ENCODE data around the gene UFM1. TPM values are rescaled to one million over a fixed set of nuclear protein-coding genes. Genes with fewer than 3 reads are reported as not detected.

Gene UFM1
- total and polyA plus RNA-seq, 2 donors (not counting 1 experiment from before 2014, with no cell fraction given), result 83.6 to 98.3 TPM

DNA sequence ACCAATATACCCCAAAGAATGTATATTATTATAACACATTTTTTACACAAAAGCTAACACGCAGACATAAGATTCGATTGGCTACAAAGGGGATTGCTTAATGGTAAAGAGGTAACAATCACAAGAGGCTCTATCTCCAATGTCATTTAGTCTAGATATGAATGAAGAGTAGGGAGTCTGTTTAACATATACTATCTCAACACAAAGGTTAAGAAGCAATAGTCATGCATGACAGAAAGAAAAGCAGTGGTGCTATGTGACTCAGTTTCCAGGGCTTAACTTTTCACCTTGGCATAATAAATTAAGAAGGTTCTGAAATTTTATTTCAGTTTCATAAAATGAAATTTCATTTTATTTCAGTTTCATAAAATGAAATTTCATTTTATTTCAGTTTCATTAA, 33.3 kb downstream of the UFM1 start:
- H3K27me3 ChIP-seq (ENCODE audit: control insufficient read depth, insufficient read depth, low read length), result no peaks in the 10 kb centered on the region
- H3K36me3 ChIP-seq (ENCODE audit: control insufficient read depth, insufficient read depth, low read length), result no peaks in the 10 kb centered on the region
- no peaks in the 10 kb centered on the region for H3K79me2 ChIP-seq (ENCODE audit: control insufficient read depth, insufficient read depth, low read length)
- TF ChIP-seq, protein P1, sequence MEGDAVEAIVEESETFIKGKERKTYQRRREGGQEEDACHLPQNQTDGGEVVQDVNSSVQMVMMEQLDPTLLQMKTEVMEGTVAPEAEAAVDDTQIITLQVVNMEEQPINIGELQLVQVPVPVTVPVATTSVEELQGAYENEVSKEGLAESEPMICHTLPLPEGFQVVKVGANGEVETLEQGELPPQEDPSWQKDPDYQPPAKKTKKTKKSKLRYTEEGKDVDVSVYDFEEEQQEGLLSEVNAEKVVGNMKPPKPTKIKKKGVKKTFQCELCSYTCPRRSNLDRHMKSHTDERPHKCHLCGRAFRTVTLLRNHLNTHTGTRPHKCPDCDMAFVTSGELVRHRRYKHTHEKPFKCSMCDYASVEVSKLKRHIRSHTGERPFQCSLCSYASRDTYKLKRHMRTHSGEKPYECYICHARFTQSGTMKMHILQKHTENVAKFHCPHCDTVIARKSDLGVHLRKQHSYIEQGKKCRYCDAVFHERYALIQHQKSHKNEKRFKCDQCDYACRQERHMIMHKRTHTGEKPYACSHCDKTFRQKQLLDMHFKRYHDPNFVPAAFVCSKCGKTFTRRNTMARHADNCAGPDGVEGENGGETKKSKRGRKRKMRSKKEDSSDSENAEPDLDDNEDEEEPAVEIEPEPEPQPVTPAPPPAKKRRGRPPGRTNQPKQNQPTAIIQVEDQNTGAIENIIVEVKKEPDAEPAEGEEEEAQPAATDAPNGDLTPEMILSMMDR (conservative IDR thresholded peaks at IDR 0.05 in 1 of 2, IDR thresholded peaks at IDR 0.05 in 1 of 2; ENCODE audit: low read depth in 1 of 2, low read length in 2 of 2), result no peak
- no peak for TF ChIP-seq EZH2 (IDR thresholded peaks at IDR 0.05; ENCODE audit: low read length, missing control alignments)
- H2AFZ ChIP-seq (ENCODE audit: low read length), result no peak overlapping the region
- no peaks in the 10 kb centered on the region for H3K4me1 ChIP-seq (ENCODE audit: control insufficient read depth, extremely low read depth, insufficient read depth, low read length)
- H4K20me1 ChIP-seq (ENCODE audit: control insufficient read depth, extremely low read depth, insufficient read depth, low read length), result no peaks in the 10 kb centered on the region
- no peak overlapping the region for H3K4me2 ChIP-seq (ENCODE audit: extremely low read depth, insufficient read depth, low read length)
- H3K27ac ChIP-seq (ENCODE audit: insufficient read depth, low read length), result no peak overlapping the region
- no peak overlapping the region for H3K4me3 ChIP-seq (replicated peaks in 1 of 4; ENCODE audit: control extremely low read depth in 1 of 4, insufficient read depth in 1 of 4, low read depth in 3 of 4, low read length in 4 of 4)
- no peaks in the 10 kb centered on the region for H3K9me3 ChIP-seq (ENCODE audit: control insufficient read depth, insufficient read depth, low read depth, low read length)
- no peak for DNase-seq (ENCODE audit: low read depth in 2 of 2)
- H3K9ac ChIP-seq (ENCODE audit: insufficient read depth, low read length), result no peak overlapping the region

- Histone ChIP-seq H3K4me3 (replicated peaks in 1 of 4; ENCODE audit: control extremely low read depth in 1 of 4, insufficient read depth in 1 of 4, low read depth in 3 of 4, low read length in 4 of 4) (no peak overlapping the region), H3K27ac (ENCODE audit: insufficient read depth, low read length) (no peak overlapping the region)
- TF ChIP-seq, protein P1 (conservative IDR thresholded peaks at IDR 0.05 in 1 of 2, IDR thresholded peaks at IDR 0.05 in 1 of 2; ENCODE audit: low read depth in 1 of 2, low read length in 2 of 2), result no peak
- no peak for TF ChIP-seq EZH2 (IDR thresholded peaks at IDR 0.05; ENCODE audit: low read length, missing control alignments)
Observed at GRCh38 chr13:38384171-38384570, 34.5 kb downstream of the UFM1 start.

GRCh38 chr13:38385153-38385891, 35.7 kb downstream of the UFM1 start:
- H3K9ac ChIP-seq (ENCODE audit: insufficient read depth, low read length), result no peak overlapping the region
- no peaks in the 10 kb centered on the region for H3K27me3 ChIP-seq (ENCODE audit: control insufficient read depth, insufficient read depth, low read length)
- H3K4me3 ChIP-seq (replicated peaks in 1 of 4; ENCODE audit: control extremely low read depth in 1 of 4, insufficient read depth in 1 of 4, low read depth in 3 of 4, low read length in 4 of 4), result no peak overlapping the region
- no peaks in the 10 kb centered on the region for H3K36me3 ChIP-seq (ENCODE audit: control insufficient read depth, insufficient read depth, low read length)
- H3K4me1 ChIP-seq (ENCODE audit: control insufficient read depth, extremely low read depth, insufficient read depth, low read length), result no peaks in the 10 kb centered on the region
- H3K79me2 ChIP-seq (ENCODE audit: control insufficient read depth, insufficient read depth, low read length), result no peaks in the 10 kb centered on the region
- no peak for DNase-seq (ENCODE audit: low read depth in 2 of 2)
- H2AFZ ChIP-seq (ENCODE audit: low read length), result peak overlapping the region; percentile 9
- no peak overlapping the region for H3K4me2 ChIP-seq (ENCODE audit: extremely low read depth, insufficient read depth, low read length)
- H3K27ac ChIP-seq (ENCODE audit: insufficient read depth, low read length), result no peak overlapping the region
- TF ChIP-seq, protein P1 (conservative IDR thresholded peaks at IDR 0.05 in 1 of 2, IDR thresholded peaks at IDR 0.05 in 1 of 2; ENCODE audit: low read depth in 1 of 2, low read length in 2 of 2), result no peak
- TF ChIP-seq EZH2 (IDR thresholded peaks at IDR 0.05; ENCODE audit: low read length, missing control alignments), result no peak
- H3K9me3 ChIP-seq (ENCODE audit: control insufficient read depth, insufficient read depth, low read depth, low read length), result no peaks in the 10 kb centered on the region
- H4K20me1 ChIP-seq (ENCODE audit: control insufficient read depth, extremely low read depth, insufficient read depth, low read length), result no peaks in the 10 kb centered on the region

More at GRCh38 chr13:38384171-38384570, 34.5 kb downstream of the UFM1 start:
- H3K27me3 ChIP-seq (ENCODE audit: control insufficient read depth, insufficient read depth, low read length), result no peaks in the 10 kb centered on the region
- H3K79me2 ChIP-seq (ENCODE audit: control insufficient read depth, insufficient read depth, low read length), result no peaks in the 10 kb centered on the region
- H3K4me1 ChIP-seq (ENCODE audit: control insufficient read depth, extremely low read depth, insufficient read depth, low read length), result no peaks in the 10 kb centered on the region
- H3K9ac ChIP-seq (ENCODE audit: insufficient read depth, low read length), result no peak overlapping the region
- no peaks in the 10 kb centered on the region for H3K9me3 ChIP-seq (ENCODE audit: control insufficient read depth, insufficient read depth, low read depth, low read length)
- DNase-seq (ENCODE audit: low read depth in 2 of 2), result no peak
- no peaks in the 10 kb centered on the region for H3K36me3 ChIP-seq (ENCODE audit: control insufficient read depth, insufficient read depth, low read length)
- no peak overlapping the region for H3K4me2 ChIP-seq (ENCODE audit: extremely low read depth, insufficient read depth, low read length)
- no peak overlapping the region for H2AFZ ChIP-seq (ENCODE audit: low read length)
- no peaks in the 10 kb centered on the region for H4K20me1 ChIP-seq (ENCODE audit: control insufficient read depth, extremely low read depth, insufficient read depth, low read length)

Measured in fibroblast of lung (primary cell).